Activated T-helper 9 cell treated with anti-CD3 and anti-CD28 coated beads, Interleukin-2, amount 50 U/mL, for 16 hours (primary cell): ENCODE data around the gene SCN7A.
"Not testable (repeated sequence)": the region's sequence is repeated elsewhere in the genome, so short reads cannot be mapped to it uniquely, and the experiment has no call there.

ENCODE experiments used
- DNase-seq: peaks from one replicate; pipeline ENCODE4 v3.0.0-alpha.2; 2020; ENCODE audit warnings: low read depth

Gene SCN7A

GRCh38 chr2:166360426-166360825, 133.6 kb downstream of the SCN7A start:
- no peak for DNase-seq

- not testable (repeated sequence) for DNase-seq
These were observed 136.1 kb downstream of the SCN7A start for GRCh38 chr2:166357950-166358321.

GRCh38 chr2:166357068-166357949, 136.7 kb downstream of the SCN7A start:
- DNase-seq: no peak
